K562 (cell line): ENCODE results near the gene NCOA3. TPM values are rescaled to one million over a fixed set of nuclear protein-coding genes. Genes with fewer than 3 reads are reported as not detected.
A peak's percentile ranks its signal among the peaks of the same experiment; 100 is the strongest.

Source experiments
- ATF2 ChIP-seq: sonication (generic); formaldehyde crosslinking; IDR thresholded peaks from 2 replicates; pipeline ENCODE4 v1.8.1; 2022; ENCODE audit warnings: missing genetic modification reagents
- CBFB ChIP-seq: sonication (generic); formaldehyde crosslinking; IDR thresholded peaks from 2 replicates; pipeline ENCODE4 v1.4.0; 2020; ENCODE audit warnings: mild to moderate bottlenecking, missing genetic modification reagents
- CGGBP1 ChIP-seq: fragments of 250-450 bp; sonication (Bioruptor Pico); IDR thresholded peaks from 2 replicates; pipeline ENCODE4 v1.9.0; 2021; ENCODE audit warnings: mild to moderate bottlenecking
- E4F1 ChIP-seq: fragments of 250-450 bp; sonication (Bioruptor Pico); IDR thresholded peaks from 2 replicates; pipeline ENCODE4 v1.5.0; 2021; ENCODE audit warnings: mild to moderate bottlenecking, borderline replicate concordance
- MAX ChIP-seq: sonication (generic); formaldehyde crosslinking; IDR thresholded peaks from 2 replicates; pipeline ENCODE4 v1.9.0; 2022; ENCODE audit warnings: mild to moderate bottlenecking, missing genetic modification reagents
- NFIX ChIP-seq: fragments of 250-450 bp; sonication (Bioruptor Pico); IDR thresholded peaks from 2 replicates; pipeline ENCODE4 v1.4.0; 2020; ENCODE audit warnings: low read depth, mild to moderate bottlenecking, moderate library complexity
- PYGO2 ChIP-seq: fragments of 450-650 bp; IDR thresholded peaks from 2 replicates; pipeline ENCODE4 v1.6.1; 2016; ENCODE audit warnings: mild to moderate bottlenecking, missing genetic modification characterization, moderate library complexity, missing compliant biosample characterization
- RFX5 ChIP-seq: IDR thresholded peaks from 2 replicates; pipeline ENCODE4 v1.6.1; 2011; ENCODE audit warnings: low read depth, mild to moderate bottlenecking, improper control_type of control experiment, low read length
- RNF219 ChIP-seq: fragments of 250-450 bp; sonication (Bioruptor Pico); IDR thresholded peaks from 2 replicates; pipeline ENCODE4 v1.5.0; 2022; ENCODE audit warnings: mild to moderate bottlenecking
- SP1 ChIP-seq: sonication (generic); formaldehyde crosslinking; IDR thresholded peaks from 2 replicates; pipeline ENCODE4 v1.8.1; 2022; ENCODE audit warnings: mild to moderate bottlenecking, missing genetic modification reagents
- ZBTB2 ChIP-seq: fragments of 450-650 bp; IDR thresholded peaks from 2 replicates; pipeline ENCODE4 v1.6.1; 2016; ENCODE audit warnings: antibody characterized with exemption
- ZHX1 ChIP-seq: fragments of 150-350 bp; conservative IDR thresholded peaks from 2 replicates; pipeline ENCODE4 v1.6.1; 2014; ENCODE audit warnings: low read length
- ZNF274 ChIP-seq: IDR thresholded peaks from 2 replicates; pipeline ENCODE4 v1.6.1; 2011; ENCODE audit warnings: low read depth, mild to moderate bottlenecking, low read length, moderate library complexity, borderline replicate concordance
- ZNF384 ChIP-seq: IDR thresholded peaks from 2 replicates; pipeline ENCODE4 v1.6.1; 2012; ENCODE audit warnings: low read depth, low read length, improper control_type of control experiment
- ZNF41 ChIP-seq: fragments of 250-450 bp; sonication (Bioruptor Pico); conservative IDR thresholded peaks from 2 replicates; pipeline ENCODE4 v1.4.0; 2020; ENCODE audit warnings: mild to moderate bottlenecking
- polyA plus RNA-seq, 8 experiments: library from polyadenylated mRNA; depleted of rRNA in 4 of 8; stranded (reverse) in 5 of 8; unstranded in 3 of 8; fragments of >200 nt; fragmentation: Nextera tagmentation in 2 of 8; fragmentation: Illumina TruSeq in 1 of 8; extraction: Ambion mirVana in 2 of 8; extraction: Trizol in 1 of 8; gene quantifications; 2 replicates each; pipeline versions ENCODE4 v1.2.1 to v1.2.3, GENCODE V29; 2011 to 2014; ENCODE audit warnings: inconsistent platforms in 1 of 8, missing spikeins in 1 of 8
- total RNA-seq, 7 experiments: library from RNA; depleted of rRNA in 6 of 7; stranded (reverse); fragments of >200 nt in 6 of 7; fragmentation: Illumina TruSeq in 2 of 7; extraction: Trizol in 2 of 7; gene quantifications; 2 replicates each; pipeline versions ENCODE4 v1.2.1 to v1.2.3, GENCODE V29; 2011 to 2021; ENCODE audit warnings: low replicate concordance in 1 of 7

NCOA3 gene
- total and polyA plus RNA-seq, 9 of the 15 experiments (the other 6 are each of a cell fraction or from before 2014, with no cell fraction given) = 3.2 to 24.3 (median 14.4) TPM

GRCh38 chr20:47501482-47502270 is at the start of gene NCOA3 (continued):
- TF ChIP-seq ZBTB2 (no peak), PYGO2 (tag) (no peak), E4F1 (CRISPR knock-in tag) (0 out of 2 replicates have a peak, but pooled peaks have one; percentile 47), RFX5 (no peak), MAX (CRISPR knock-in tag) (peak; percentile 80), CBFB (CRISPR knock-in tag) (no peak), CGGBP1 (peak; percentile 92; the same call in 1 of the 2 replicates), ZNF41 (no peak), NFIX (CRISPR knock-in tag) (no peak), ZNF274 (no peak; the same call in 1 of the 2 replicates), RNF219 (CRISPR knock-in tag) (no peak), SP1 (CRISPR knock-in tag) (peak; percentile 96), ZNF384 (peak; percentile 48; the same call in 1 of the 2 replicates), ATF2 (CRISPR knock-in tag) (no peak), ZHX1 (no peak)
